RPMI8226 (cell line): ENCODE data around the gene NCAM1.

ENCODE experiments used
- DNase-seq: peaks from one replicate; pipeline ENCODE4 v3.0.0-alpha.2; 2015

NCAM1 gene

GRCh38 chr11:113096648-113097047, 135.4 kb downstream of the NCAM1 start:
- DNase-seq = no peak

GRCh38 chr11:113103932-113104690, 142.9 kb downstream of the NCAM1 start:
- DNase-seq = no peak

- no peak for DNase-seq
These were observed 143.6 kb downstream of the NCAM1 start for GRCh38 chr11:113104691-113105251.

GRCh38 chr11:113105592-113105991, 144.4 kb downstream of the NCAM1 start:
- no peak for DNase-seq

DNA sequence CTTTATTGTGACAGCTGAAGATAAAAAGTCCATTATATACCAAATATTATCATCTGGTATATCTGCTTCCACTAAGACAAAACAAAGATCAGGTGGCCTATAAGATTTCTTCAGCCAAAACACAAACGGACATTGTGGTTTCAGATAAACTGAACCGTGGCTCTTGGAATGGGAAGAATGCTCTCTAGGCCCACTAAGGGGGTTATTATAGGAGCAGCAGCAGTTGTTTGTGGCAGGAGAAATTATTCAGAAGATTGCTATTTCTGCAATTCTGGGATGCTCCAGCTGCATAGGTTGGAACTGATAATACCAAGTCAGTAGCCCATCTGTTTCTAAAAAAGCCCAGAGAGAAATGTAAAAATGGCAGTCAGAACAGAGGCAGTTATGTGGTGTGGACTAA, 145.3 kb downstream of the NCAM1 start:
- DNase-seq = peak; percentile 23

DNA sequence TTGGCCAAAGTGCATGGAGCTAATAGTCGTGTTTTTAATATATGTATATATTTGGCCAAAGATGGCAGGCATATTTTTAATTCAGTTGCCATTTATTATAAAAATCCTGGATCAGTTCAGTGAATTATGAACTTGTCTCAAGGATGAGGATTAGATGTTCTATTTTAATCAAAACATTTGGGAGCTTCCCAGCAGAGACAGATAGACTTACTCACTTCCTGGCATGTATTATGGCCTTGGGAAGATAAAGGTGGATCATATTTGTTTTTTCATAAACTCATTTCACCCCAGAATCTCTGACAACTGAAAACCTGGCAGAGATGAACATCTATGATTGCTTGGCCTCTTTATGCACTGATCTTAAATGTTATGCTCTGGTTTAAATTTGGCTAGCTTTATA, 148.8 kb downstream of the NCAM1 start:
- DNase-seq = no peak

DNA sequence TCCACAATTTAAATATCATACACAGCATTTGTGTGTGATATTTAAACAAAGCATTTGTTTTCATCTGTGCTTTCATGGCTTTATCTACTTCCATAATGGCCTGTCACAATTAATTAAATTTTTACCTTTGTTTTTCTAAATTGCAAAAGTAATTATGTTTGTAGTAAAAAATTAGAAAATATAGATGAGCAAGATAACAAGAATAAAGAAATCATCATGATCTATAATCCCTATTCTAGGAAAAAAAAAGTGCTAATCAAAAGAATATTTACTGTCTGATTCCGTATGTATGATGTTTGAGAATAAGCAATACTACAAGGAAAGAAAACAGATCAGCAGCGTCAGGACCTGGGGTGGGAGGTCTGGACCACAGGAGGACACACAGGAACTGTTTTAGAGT, 149.9 kb downstream of the NCAM1 start:
- no peak for DNase-seq

DNA sequence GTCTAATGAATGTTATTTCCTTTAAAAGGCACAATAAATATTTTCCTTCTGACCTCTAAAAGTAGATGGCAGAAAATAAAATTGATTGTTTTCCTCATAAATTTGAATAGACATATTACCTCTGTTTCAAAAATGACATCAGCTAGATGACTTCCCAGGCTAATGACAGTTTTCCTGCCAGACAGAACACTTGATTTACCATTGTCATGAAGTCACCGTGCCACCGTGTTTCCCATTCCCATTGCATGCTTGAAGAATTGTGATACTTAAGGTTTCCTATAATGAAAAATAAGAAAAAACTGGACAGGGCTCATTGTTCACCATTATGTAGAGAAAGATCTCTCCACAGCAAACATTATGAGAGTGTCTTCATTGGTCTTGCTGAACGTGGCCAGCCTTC, 151.1 kb downstream of the NCAM1 start:
- DNase-seq = no peak

DNA sequence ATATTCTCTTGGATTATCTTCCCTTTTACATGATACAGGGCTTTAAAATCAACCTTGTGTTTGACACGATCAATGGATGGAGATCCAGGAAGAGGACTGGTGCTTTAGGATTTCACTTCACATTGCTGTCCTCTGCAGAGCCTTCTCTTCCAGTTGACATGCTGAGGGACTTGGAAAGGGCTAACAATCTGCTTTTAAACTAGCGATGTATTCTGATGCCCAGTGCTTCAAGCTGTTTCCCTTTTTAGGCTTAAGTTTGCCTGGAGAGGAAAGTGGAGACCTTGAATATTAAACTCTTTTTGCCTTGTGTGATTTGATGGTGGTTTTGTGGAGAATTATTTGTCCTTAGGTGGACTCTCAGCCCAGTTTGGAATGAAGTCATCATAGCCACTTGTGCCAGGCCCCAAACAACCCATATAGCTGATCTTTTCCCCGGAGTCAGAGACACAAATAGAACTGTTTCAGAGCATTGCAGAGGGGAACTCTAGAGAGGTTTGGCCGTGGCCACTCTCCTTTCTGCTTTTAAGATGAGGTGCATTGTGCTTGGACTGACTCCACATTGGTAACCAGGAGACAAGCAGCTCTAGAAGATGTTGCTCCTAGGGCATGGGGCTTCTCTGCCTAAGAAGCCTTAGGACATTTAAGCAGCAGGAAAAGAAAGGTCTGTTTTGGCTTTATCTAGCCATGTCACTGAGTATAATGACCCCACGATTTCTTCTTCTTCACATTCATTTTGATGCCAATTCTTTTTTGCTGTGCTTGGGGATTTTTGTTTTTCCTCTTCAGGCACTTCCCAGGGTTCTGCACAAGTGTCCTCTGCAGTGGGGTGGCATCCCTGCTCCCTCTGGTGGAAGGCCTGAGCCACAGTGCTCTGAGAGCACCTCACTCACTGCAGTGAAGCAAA, 152.8 kb downstream of the NCAM1 start:
- peak; percentile 90 for DNase-seq

DNA sequence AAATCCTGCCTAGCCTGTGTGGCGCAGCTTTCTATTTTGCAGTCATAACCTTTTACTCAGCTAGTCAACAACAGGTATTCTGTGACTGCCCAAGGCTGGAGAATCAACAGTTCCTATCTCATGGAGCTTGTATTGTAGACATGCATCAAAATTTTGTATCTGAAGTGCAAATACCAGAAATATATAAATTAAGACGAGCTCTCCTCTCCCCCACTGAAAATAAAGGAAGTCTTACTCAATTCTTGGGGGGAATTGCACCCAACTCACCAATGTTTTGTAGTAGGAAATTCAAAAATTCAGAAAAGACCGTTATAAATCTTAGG, 153.4 kb downstream of the NCAM1 start:
- no peak for DNase-seq

DNA sequence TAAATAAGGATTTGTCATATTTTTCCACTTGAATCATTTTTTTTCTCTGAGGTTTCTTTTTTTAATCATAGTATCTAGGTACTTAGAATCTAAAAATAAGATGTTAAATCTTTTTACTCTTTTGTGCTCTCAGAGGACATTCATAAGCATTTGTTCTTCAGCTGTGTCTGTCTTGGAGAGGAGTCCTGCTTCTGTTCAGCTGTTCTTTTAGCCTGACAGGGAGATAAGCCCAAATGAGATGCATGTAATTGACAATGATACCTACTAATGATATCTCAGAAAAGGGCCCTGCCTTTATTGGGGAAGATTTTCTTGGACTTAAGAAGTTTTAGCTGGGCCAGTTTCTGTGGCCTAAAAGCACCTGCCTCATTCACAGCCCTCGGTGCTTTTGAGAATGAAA, 156.9 kb downstream of the NCAM1 start:
- DNase-seq = no peak

DNA sequence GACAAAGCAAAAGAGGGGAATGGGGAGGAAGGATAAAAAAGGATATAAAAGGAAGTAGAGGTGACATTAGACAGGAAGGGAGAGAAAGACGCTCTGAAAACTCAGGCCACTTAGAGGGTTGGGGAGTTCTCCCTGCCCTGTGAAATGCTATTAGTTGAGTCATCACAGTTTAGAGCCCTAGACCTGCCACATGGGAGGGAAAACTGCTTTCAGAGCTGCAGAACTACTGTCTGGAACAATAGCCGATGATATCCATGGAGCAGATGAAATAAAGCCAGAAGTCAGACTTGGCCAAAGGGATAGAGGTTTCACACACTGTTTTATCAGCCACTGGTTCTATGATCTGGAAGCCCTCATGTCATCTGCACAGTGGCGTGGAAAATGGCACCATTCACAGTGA, 157.9 kb downstream of the NCAM1 start:
- no peak for DNase-seq

- DNase-seq = no peak
These were observed 158.9 kb downstream of the NCAM1 start for GRCh38 chr11:113119966-113120736.

GRCh38 chr11:113121746-113122145, 160.5 kb downstream of the NCAM1 start:
- DNase-seq = no peak

DNA sequence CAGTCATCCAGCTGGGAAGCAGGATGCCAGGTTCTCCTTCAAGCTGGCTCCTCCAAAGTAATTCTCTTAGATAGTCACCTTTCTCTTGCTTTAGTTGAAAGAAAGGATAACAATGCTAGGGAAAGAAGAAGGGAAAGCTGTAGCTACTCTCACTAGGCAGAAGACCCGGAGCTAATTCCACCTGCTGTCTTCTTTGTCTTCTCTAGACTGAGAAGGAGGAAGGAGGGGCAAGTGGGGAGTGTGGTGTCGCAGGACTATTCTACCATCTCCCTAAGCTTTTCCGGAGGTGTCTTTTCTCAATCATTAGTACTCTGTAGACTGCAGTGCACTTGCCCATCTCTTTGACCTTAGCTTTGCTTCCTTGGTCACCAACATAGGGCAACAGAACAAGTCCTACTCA, 162.8 kb downstream of the NCAM1 start:
- DNase-seq = no peak

- no peak for DNase-seq
These were observed 163.4 kb downstream of the NCAM1 start for GRCh38 chr11:113124578-113124977.

- no peak for DNase-seq
These were observed 168.2 kb downstream of the NCAM1 start for GRCh38 chr11:113129261-113129992.

DNA sequence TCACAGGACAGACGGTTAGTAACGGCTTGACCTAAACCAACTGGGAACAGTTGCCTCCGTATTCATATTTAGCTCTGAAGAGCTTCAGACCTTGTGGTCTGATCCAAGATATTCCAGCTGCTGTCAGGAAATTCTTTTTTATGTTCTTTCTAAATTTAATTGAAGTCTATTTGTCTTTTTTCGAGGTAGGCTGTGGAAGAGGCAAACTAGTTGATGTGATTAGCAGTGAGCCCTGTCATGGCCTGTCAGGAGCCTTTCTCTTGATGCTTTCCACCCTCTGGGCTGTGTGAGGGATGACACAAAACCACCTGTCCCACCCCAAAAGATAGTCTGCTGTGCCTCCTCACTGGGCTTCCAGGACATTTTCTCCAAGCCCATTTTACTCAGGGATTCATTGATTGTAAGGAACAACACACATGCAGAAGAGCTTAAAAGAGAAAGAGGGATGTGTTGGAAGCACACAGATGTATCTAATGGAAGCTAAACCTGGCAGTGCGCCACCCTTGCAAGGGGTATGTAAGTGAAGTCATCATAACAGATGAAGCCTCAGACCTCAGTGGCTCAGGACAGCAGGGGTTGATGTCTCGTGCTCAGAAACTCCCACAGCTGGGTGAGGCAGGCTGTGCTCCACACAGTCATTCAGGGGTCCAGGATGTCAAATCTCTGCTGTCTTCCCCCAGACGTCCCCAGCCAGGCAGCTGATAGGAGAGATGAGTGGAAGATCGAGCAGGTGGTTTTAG, 170.0 kb downstream of the NCAM1 start:
- DNase-seq = no peak

DNA sequence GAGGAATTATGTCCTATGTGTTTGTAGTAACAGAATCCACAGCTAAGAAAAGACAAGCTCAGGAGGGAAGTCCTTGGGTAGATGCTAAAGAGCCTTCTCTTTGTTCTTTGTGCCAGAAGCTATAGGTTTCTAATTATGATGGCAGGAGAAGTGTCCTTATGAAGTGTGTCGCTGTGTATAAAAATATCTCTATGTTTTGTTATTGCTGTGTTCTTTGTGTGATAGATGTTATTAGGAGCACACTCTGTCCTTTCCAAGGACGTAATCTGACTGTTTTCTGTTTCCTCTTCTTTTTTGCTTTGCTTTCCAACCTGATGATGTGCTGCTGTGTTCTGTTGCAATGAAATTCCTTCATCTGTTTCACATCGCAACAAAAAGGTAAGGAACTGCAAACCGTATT, 171.9 kb downstream of the NCAM1 start:
- no peak for DNase-seq

GRCh38 chr11:113134626-113135025, 173.4 kb downstream of the NCAM1 start:
- no peak for DNase-seq

DNA sequence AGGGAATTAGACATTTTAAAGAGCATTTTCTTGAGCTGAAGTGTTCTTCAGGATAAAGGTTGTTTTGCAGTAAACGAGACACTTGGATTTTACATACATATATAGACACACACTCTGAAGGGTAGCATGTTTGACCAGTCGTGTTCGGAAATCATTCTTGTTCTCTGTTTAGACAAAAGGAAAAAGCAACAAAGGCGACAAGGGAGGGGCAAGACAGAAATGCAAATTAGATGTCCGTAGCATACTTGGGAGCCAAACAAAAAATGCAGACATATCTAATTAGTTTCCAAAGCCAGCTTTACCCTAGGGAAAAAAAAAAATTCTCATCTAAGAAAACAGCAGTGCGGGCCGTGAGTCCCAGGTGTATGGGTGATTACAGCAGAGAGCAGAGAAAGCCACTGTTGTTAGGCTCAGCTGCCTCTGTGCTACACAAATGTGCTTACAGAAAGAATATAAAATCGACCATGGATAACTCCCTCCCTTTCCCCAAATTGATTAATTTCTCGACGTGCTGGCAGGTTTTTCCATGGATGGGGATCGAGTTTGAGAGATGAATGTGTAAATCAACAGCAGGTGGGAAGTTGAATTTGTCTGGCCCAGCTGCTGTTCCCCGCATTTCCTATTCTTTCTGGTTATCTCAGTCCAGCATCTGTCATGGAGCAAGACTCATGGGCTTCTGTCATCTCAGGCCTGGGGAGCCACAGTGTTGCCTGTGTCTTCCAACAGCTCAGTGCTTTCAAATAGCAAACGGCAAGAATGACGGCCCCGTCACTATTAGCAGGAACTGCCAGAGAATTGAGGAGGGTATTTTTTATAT, 176.7 kb downstream of the NCAM1 start:
- DNase-seq = no peak
